Motor neuron (in vitro differentiated cells): ENCODE results near the gene TGM4. TPM values are rescaled to one million over a fixed set of nuclear protein-coding genes. Genes with fewer than 3 reads are reported as not detected.
A peak's percentile ranks its signal among the peaks of the same experiment; 100 is the strongest.
"Not testable (repeated sequence)": the region's sequence is repeated elsewhere in the genome, so short reads cannot be mapped to it uniquely, and the experiment has no call there.

ENCODE experiments used
- ATAC-seq, 8 experiments: fragments of 200-7000 bp; cut with Tn5 transposase; replicated peaks in 6 of 8; 2 replicates each; pipeline ENCODE4 v1.8.0; 2021; ENCODE audit warnings: mild to moderate bottlenecking in 8 of 8, moderate library complexity in 8 of 8
- H3K27ac ChIP-seq, 2 donors: fragments of 250-450 bp; sonication (Bioruptor Pico); 2 replicates each; pipeline ENCODE4 v1.9.0; 2021; ENCODE audit warnings: antibody characterized with exemption in 2 of 2, mild to moderate bottlenecking in 2 of 2, moderate library complexity in 1 of 2
- H3K4me1 ChIP-seq, 2 donors: fragments of 250-450 bp; sonication (Bioruptor Pico); replicated peaks in 1 of 2; 2 replicates each; pipeline ENCODE4 v1.6.1; 2021; ENCODE audit warnings: antibody characterized with exemption in 2 of 2, mild to moderate bottlenecking in 2 of 2, moderate library complexity in 1 of 2
- H3K4me3 ChIP-seq, 5 donors: fragments of 250-450 bp; sonication (Bioruptor Pico); 2 replicates each; pipeline ENCODE4 v1.9.0; 2021; ENCODE audit warnings: antibody characterized with exemption in 5 of 5, mild to moderate bottlenecking in 5 of 5, moderate library complexity in 4 of 5
- WGBS, 10 experiments: fragments of 450-650 bp; shearing (Covaris generic); methylation state at CpG; one replicate each; pipeline ENCODE4 v1.0.0; 2022; 5-methylcytosine and 5-hydroxymethylcytosine counted together
- in situ Hi-C, 9 experiments: fragments of 400-800 bp; cut with MboI; loops; one replicate each; pipeline ENCODE4 v1.15.0; 2021; ENCODE audit warnings: low sequenced_read_pairs in 9 of 9, low pct_unique_long_range_greater_than_20kb in 2 of 9; ENCODE audit not compliant: unreplicated experiment in 9 of 9
- total RNA-seq, 8 experiments: library from RNA; unstranded; fragments of 300-600 nt; gene quantifications; 2 replicates each; pipeline versions ENCODE4 v1.2.3 to v1.2.4, GENCODE V29; 2022

The TGM4 gene
- total RNA-seq, result 1 to 10 TPM in 1 of 8 experiments, under 1 TPM in 7; 0.14 to 2.1 (median 0.37) TPM

GRCh38 chr3:44874308-44874707, at the start of gene TGM4:
TSS of gene TGM4 (plus strand) at chr3:44874608. CDS start at chr3:44874679, 71 bp downstream.
- 30 to 90% (median 83%) methylated on average over 2 to 5 of the region's 5 CpGs; no CpG with 5 or more reads in 5 of the 10 experiments for WGBS, 10 experiments
- H3K4me3 ChIP-seq, result no peak within 1 kb of the TSS
- no peaks in the 10 kb centered on the region for H3K4me1 ChIP-seq
- in situ Hi-C loops, result no loop called here
- H3K27ac ChIP-seq, result no peak within 1 kb of the TSS
- ATAC-seq, result no peak

- ATAC-seq, result no peak
- Histone ChIP-seq H3K4me3 (no peak overlapping the region), H3K27ac (no peak overlapping the region), H3K4me1 (no peaks in the 10 kb centered on the region)
- WGBS, 10 experiments, result 73 to 92% (median 85%) methylated on average over 1 to 2 of the region's 2 CpGs; no CpG with 5 or more reads in 3 of the 10 experiments
- in situ Hi-C loops, result no loop called here
These were observed 49.0 kb upstream of the TGM4 start for GRCh38 chr3:44825264-44825925.

GRCh38 chr3:44827196-44827595, 47.2 kb upstream of the TGM4 start:
- Histone ChIP-seq H3K4me3 (no peak overlapping the region), H3K27ac (no peak overlapping the region), H3K4me1 (no peaks in the 10 kb centered on the region)
- 86 to 100% (median 96%) methylated on average over 1 to 3 of the region's 3 CpGs; no CpG with 5 or more reads in 1 of the 10 experiments for WGBS, 10 experiments
- in situ Hi-C loops, result no loop called here
- ATAC-seq, result no peak

GRCh38 chr3:44831232-44831631, 43.2 kb upstream of the TGM4 start:
- ATAC-seq, result no peak
- WGBS, 10 experiments, result 78 to 100% (median 98%) methylated on average over 2 to 5 of the region's 5 CpGs
- no peaks in the 10 kb centered on the region for H3K4me1 ChIP-seq
- in situ Hi-C loops, result no loop called here
- no peak overlapping the region for H3K27ac ChIP-seq
- no peak overlapping the region for H3K4me3 ChIP-seq

- WGBS, 10 experiments, result 100% methylated on average over 1 of the region's 1 CpG; no CpG with 5 or more reads in 5 of the 10 experiments
- in situ Hi-C loops, result no loop called here
- Histone ChIP-seq H3K27ac (no peak overlapping the region), H3K4me3 (no peak overlapping the region), H3K4me1 (no peaks in the 10 kb centered on the region)
- ATAC-seq, result no peak
These were observed 42.4 kb upstream of the TGM4 start for GRCh38 chr3:44832032-44832431.

- no peak overlapping the region for H3K4me3 ChIP-seq
- no peak overlapping the region for H3K27ac ChIP-seq
- in situ Hi-C loops, result no loop called here
- no peaks in the 10 kb centered on the region for H3K4me1 ChIP-seq
- WGBS, 10 experiments, result 80 to 100% (median 100%) methylated on average over 1 to 2 of the region's 2 CpGs; no CpG with 5 or more reads in 2 of the 10 experiments
- no peak for ATAC-seq
These were observed 41.4 kb upstream of the TGM4 start for GRCh38 chr3:44832965-44833364.

GRCh38 chr3:44833394-44833793, 41.0 kb upstream of the TGM4 start:
- in situ Hi-C loops, result no loop called here
- peak in 2 of 8 experiments; percentile 10 to 16 for ATAC-seq
- Histone ChIP-seq H3K27ac (no peak overlapping the region), H3K4me1 (no peaks in the 10 kb centered on the region), H3K4me3 (no peak overlapping the region)
- WGBS, 10 experiments, result 83 to 100% (median 90%) methylated on average over 1 to 7 of the region's 7 CpGs; no CpG with 5 or more reads in 3 of the 10 experiments

GRCh38 chr3:44835684-44836083, 38.7 kb upstream of the TGM4 start:
- ATAC-seq, result no peak
- Histone ChIP-seq H3K4me3 (no peak overlapping the region), H3K4me1 (no peaks in the 10 kb centered on the region), H3K27ac (no peak overlapping the region)
- in situ Hi-C loops, result no loop called here
- 90 to 100% (median 100%) methylated on average over 1 to 3 of the region's 3 CpGs; no CpG with 5 or more reads in 1 of the 10 experiments for WGBS, 10 experiments

- in situ Hi-C loops, result no loop called here
- Histone ChIP-seq H3K27ac (no peak overlapping the region), H3K4me1 (peaks cover 0 to 5% of the 10 kb centered on the region in 2 donors), H3K4me3 (no peak overlapping the region)
- no peak for ATAC-seq
- 44 to 100% (median 90%) methylated on average over 1 to 2 of the region's 2 CpGs; no CpG with 5 or more reads in 2 of the 10 experiments for WGBS, 10 experiments
These were observed 32.0 kb upstream of the TGM4 start for GRCh38 chr3:44842376-44842775.

- Histone ChIP-seq H3K27ac (no peak overlapping the region), H3K4me3 (no peak overlapping the region), H3K4me1 (peaks cover 0 to 5% of the 10 kb centered on the region in 2 donors)
- in situ Hi-C loops, result no loop called here
- 49 to 100% (median 85%) methylated on average over 2 to 7 of the region's 7 CpGs for WGBS, 10 experiments
- ATAC-seq, result peak in 6 of 8 experiments; percentile 33 to 98 (median 64)
These were observed 28.6 kb upstream of the TGM4 start for GRCh38 chr3:44845528-44846520.

GRCh38 chr3:44848634-44849033, 25.8 kb upstream of the TGM4 start:
- no peak for ATAC-seq
- WGBS, 10 experiments, result 57 to 100% (median 89%) methylated on average over 1 of the region's 1 CpG; no CpG with 5 or more reads in 2 of the 10 experiments
- Histone ChIP-seq H3K4me1 (peaks cover 0 to 5% of the 10 kb centered on the region in 2 donors), H3K27ac (no peak overlapping the region), H3K4me3 (no peak overlapping the region)
- in situ Hi-C loops, result no loop called here

- ATAC-seq, H3K4me1 ChIP-seq, H3K4me3 ChIP-seq, in situ Hi-C loops, H3K27ac ChIP-seq: not testable (repeated sequence)
- WGBS, 10 experiments, result 86 to 100% (median 92%) methylated on average over 2 to 5 of the region's 6 CpGs; no CpG with 5 or more reads in 3 of the 10 experiments
These were observed 17.7 kb upstream of the TGM4 start for GRCh38 chr3:44856663-44857062.

- no peak overlapping the region for H3K4me3 ChIP-seq
- in situ Hi-C loops, result no loop called here
- H3K4me1 ChIP-seq, result peaks cover 9% of the 10 kb centered on the region in 2 donors
- ATAC-seq, result no peak
- 93 to 100% (median 100%) methylated on average over 2 to 3 of the region's 4 CpGs; no CpG with 5 or more reads in 4 of the 10 experiments for WGBS, 10 experiments
- no peak overlapping the region for H3K27ac ChIP-seq
These were observed 14.3 kb upstream of the TGM4 start for GRCh38 chr3:44860117-44860516.
